ENCODE data around the gene HM13.

Gene HM13

GRCh38 chr20:31615416-31615815 lies 101.2 kb downstream of the HM13 start:
- DNase-seq, result no peak

- DNase-seq, result no peak
Observed at GRCh38 chr20:31617432-31618104, 103.3 kb downstream of the HM13 start.

Data from OCI-M1 (cell line).